OCI-LY1 (cell line): ENCODE results near the gene SEPTIN10.

Experiments used
- CTCF ChIP-seq: fragments of 200-600 bp; sonication (generic), shearing (Covaris generic); IDR thresholded peaks from 2 replicates; pipeline ENCODE4 v1.5.1; 2017; ENCODE audit warnings: mild to moderate bottlenecking, antibody characterized with exemption, low read length, moderate library complexity, mixed read lengths
- EZH2 ChIP-seq: fragments of 200-600 bp; sonication (generic), shearing (Covaris generic); IDR thresholded peaks from 2 replicates; pipeline ENCODE4 v1.8.0; 2017; ENCODE audit warnings: borderline replicate concordance, mixed run types, mild to moderate bottlenecking, antibody characterized with exemption, low read length, moderate library complexity, mixed read lengths

GRCh38 chr2:109513230-109513629 lies 100.5 kb downstream of the SEPTIN10 start:
- TF ChIP-seq CTCF (no peak), EZH2 (no peak)
